GM12878 (cell line): ENCODE data around the gene SLC25A36. TPM values are rescaled to one million over a fixed set of nuclear protein-coding genes. Genes with fewer than 3 reads are reported as not detected.
A peak's percentile ranks its signal among the peaks of the same experiment; 100 is the strongest.

ENCODE experiments used
- ATAC-seq: fragments of 200-7000 bp; cut with Tn5 transposase; 3 replicates; pipeline ENCODE4 v1.9.1; 2020; ENCODE audit warnings: mild to moderate bottlenecking, moderate library complexity
- BruUV-seq: library from RNA; stranded (reverse); fragments of 400-500 nt; replicated peaks from 2 replicates; lab custom pipeline; 2021; lab: Mats Ljungman, UMichigan
- CTCF ChIA-PET: fragments of 300-600 bp; sonication (Branson Sonifier 250); formaldehyde crosslinking; extraction: SDS; loops from one replicate; lab custom pipeline; 2021; ENCODE audit warnings: inconsistent platforms; lab: Yijun Ruan, JAX
- POLR2A ChIA-PET: fragments of 350-600 bp; formaldehyde crosslinking; extraction: SDS; loops from one replicate; lab custom pipeline; 2021; ENCODE audit warnings: inconsistent platforms; lab: Charles Lee
- RAD21 ChIA-PET: fragments of 300-600 bp; sonication (Branson Sonifier 250); formaldehyde crosslinking; loops from one replicate; lab custom pipeline; 2023; ENCODE audit warnings: antibody characterized with exemption; ENCODE audit not compliant: unreplicated experiment; lab: Charles Lee
- SMC1A ChIA-PET: fragments of 300-600 bp; sonication (Branson Sonifier 250); formaldehyde crosslinking; loops from one replicate; lab custom pipeline; 2023; ENCODE audit not compliant: unreplicated experiment, uncharacterized antibody; lab: Charles Lee
- DNase-seq: peaks from one replicate; pipeline ENCODE4 v3.0.0-alpha.2; 2011; ENCODE audit warnings: low read depth, low spot score
- FAIRE-seq: peaks from 3 replicates; lab custom pipeline; 2011; peaks lifted over from hg19 to GRCh38; lab: Jason Lieb, UNC
- H2AFZ ChIP-seq: 2 replicates; pipeline ENCODE4 v1.6.0; 2011; ENCODE audit warnings: low read depth, low read length, control low read depth; ENCODE audit not compliant: control insufficient read depth
- H3K27ac ChIP-seq: 2 replicates; pipeline ENCODE4 v1.5.1; 2011; ENCODE audit warnings: control low read depth; ENCODE audit not compliant: control insufficient read depth, insufficient read depth
- H3K27me3 ChIP-seq, 2 experiments: replicated peaks in 1 of 2; 2 replicates each; pipeline versions ENCODE4 v1.6.0 to v1.6.1; 2011; ENCODE audit warnings: low read length in 1 of 2; ENCODE audit not compliant: control insufficient read depth in 2 of 2, insufficient read depth in 2 of 2
- H3K36me3 ChIP-seq, 2 experiments: 2 replicates each; pipeline ENCODE4 v1.5.1; 2011; ENCODE audit warnings: low read length in 1 of 2; ENCODE audit not compliant: control insufficient read depth in 2 of 2, insufficient read depth in 2 of 2
- H3K4me1 ChIP-seq: 2 replicates; pipeline ENCODE4 v1.6.1; 2011; ENCODE audit warnings: mild to moderate bottlenecking, low read length, moderate library complexity, mixed read lengths; ENCODE audit not compliant: control insufficient read depth, insufficient read depth
- H3K4me2 ChIP-seq: 2 replicates; pipeline ENCODE4 v1.6.0; 2011; ENCODE audit warnings: control low read depth; ENCODE audit not compliant: control insufficient read depth, insufficient read depth
- H3K4me3 ChIP-seq: fragments of 200-600 bp; sonication (generic); 2 replicates; pipeline ENCODE4 v1.5.1; 2016
- H3K79me2 ChIP-seq: 2 replicates; pipeline ENCODE4 v1.6.0; 2011; ENCODE audit warnings: low read length; ENCODE audit not compliant: control insufficient read depth, insufficient read depth
- H3K9ac ChIP-seq: 2 replicates; pipeline ENCODE4 v1.8.0; 2011; ENCODE audit warnings: low read length, control low read depth, mixed read lengths; ENCODE audit not compliant: control insufficient read depth, insufficient read depth
- H3K9me3 ChIP-seq: replicated peaks from 3 replicates; pipeline ENCODE4 v1.5.1; 2011; ENCODE audit warnings: mild to moderate bottlenecking, low read length; ENCODE audit not compliant: control insufficient read depth, insufficient read depth
- H4K20me1 ChIP-seq: 2 replicates; pipeline ENCODE4 v1.6.0; 2011; ENCODE audit not compliant: control insufficient read depth, insufficient read depth
- CHD2 ChIP-seq: IDR thresholded peaks from 2 replicates; pipeline ENCODE4 v1.6.1; 2011; ENCODE audit warnings: low read depth, low read length, improper control_type of control experiment, borderline replicate concordance
- ESRRA ChIP-seq: IDR thresholded peaks from 2 replicates; pipeline ENCODE4 v1.6.1; 2012; ENCODE audit warnings: mild to moderate bottlenecking, low read length, improper control_type of control experiment
- KDM1A ChIP-seq: fragments of 200-600 bp; sonication (generic); IDR thresholded peaks from 2 replicates; pipeline ENCODE4 v1.6.1; 2016; ENCODE audit warnings: borderline replicate concordance
- MYB ChIP-seq: fragments of 150-350 bp; IDR thresholded peaks from 2 replicates; pipeline ENCODE4 v1.6.1; 2014; ENCODE audit warnings: mild to moderate bottlenecking, low read depth, low read length, borderline replicate concordance
- NRF1 ChIP-seq: conservative IDR thresholded peaks from 2 replicates; pipeline ENCODE4 v1.6.1; 2011; ENCODE audit warnings: mild to moderate bottlenecking, low read depth, low read length, improper control_type of control experiment
- PAX5 ChIP-seq: IDR thresholded peaks from 2 replicates; pipeline ENCODE4 v1.6.1; 2011; ENCODE audit warnings: low read depth, low read length, borderline replicate concordance
- POLR2AphosphoS2 ChIP-seq: IDR thresholded peaks from 2 replicates; pipeline ENCODE4 v1.6.1; 2011; ENCODE audit warnings: low read depth, mild to moderate bottlenecking, low read length, improper control_type of control experiment, moderate library complexity
- RAD21 ChIP-seq: IDR thresholded peaks from 2 replicates; pipeline ENCODE4 v1.6.1; 2011; ENCODE audit warnings: mild to moderate bottlenecking, low read depth, low read length, moderate library complexity; ENCODE audit not compliant: insufficient read depth
- RELA ChIP-seq: fragments of 450-650 bp; IDR thresholded peaks from 2 replicates; pipeline ENCODE4 v1.8.0; 2014; ENCODE audit warnings: borderline replicate concordance; ENCODE audit not compliant: partially characterized antibody
- SMC3 ChIP-seq: IDR thresholded peaks from 2 replicates; pipeline ENCODE4 v1.6.1; 2011; ENCODE audit warnings: low read length, improper control_type of control experiment, borderline replicate concordance
- YBX1 ChIP-seq: fragments of 450-650 bp; IDR thresholded peaks from 2 replicates; pipeline ENCODE4 v1.6.1; 2016; ENCODE audit warnings: antibody characterized with exemption
- YY1 ChIP-seq: IDR thresholded peaks from 2 replicates; pipeline ENCODE4 v1.6.1; 2011; ENCODE audit warnings: low read depth, mild to moderate bottlenecking, low read length
- ZNF384 ChIP-seq: IDR thresholded peaks from 2 replicates; pipeline ENCODE4 v1.6.1; 2012; ENCODE audit warnings: low read depth, mild to moderate bottlenecking, low read length, improper control_type of control experiment, borderline replicate concordance
- WGBS: methylation state at CpG from one replicate; pipeline ENCODE4 v1.1.6; 2016; ENCODE audit warnings: low lambda C conversion rate; ENCODE audit not compliant: insufficient replicate concordance, insufficient coverage; ENCODE audit errors: missing lambda C conversion rate; 5-methylcytosine and 5-hydroxymethylcytosine counted together
- in situ Hi-C: fragments of 300-500 bp; cut with MboI; formaldehyde crosslinking; loops from 9 replicates; pipeline ENCODE4 v1.14.3; 2018; ENCODE audit warnings: mixed read lengths
- intact Hi-C: fragments of 100-400 bp; cut with micrococcal nuclease; formaldehyde crosslinking; loops from one replicate; pipeline ENCODE4 v1.14.2; 2022; ENCODE audit not compliant: unreplicated experiment
- polyA plus RNA-seq, 11 experiments: library from polyadenylated mRNA; depleted of rRNA in 4 of 11; unstranded in 6 of 11; stranded (reverse) in 5 of 11; fragments of >200 nt; fragmentation: Nextera tagmentation in 4 of 11; fragmentation: Illumina TruSeq in 1 of 11; extraction: Ambion mirVana in 4 of 11; extraction: Trizol in 1 of 11; gene quantifications; 1 replicate in 1 of 11; 2 replicates in 10 of 11; pipeline versions ENCODE4 v1.2.1 to v1.2.3, GENCODE V29; 2011 to 2016; ENCODE audit warnings: inconsistent platforms in 2 of 11, missing spikeins in 2 of 11, low read depth in 1 of 11
- total RNA-seq, 4 experiments: library from RNA; depleted of rRNA in 3 of 4; stranded (reverse); fragments of >200 nt in 3 of 4; fragmentation: Illumina TruSeq in 1 of 4; extraction: Trizol in 1 of 4; gene quantifications; 2 replicates each; pipeline versions ENCODE4 v1.2.1 to v1.2.3, GENCODE V29; 2013 to 2021
- TF ChIP-seq, protein P1 (sequence below), 3 experiments: IDR thresholded peaks in 2 of 3; conservative IDR thresholded peaks in 1 of 3; 2 replicates each; pipeline ENCODE4 v1.5.1; 2011; ENCODE audit warnings: low read depth in 3 of 3, low read length in 3 of 3, mild to moderate bottlenecking in 3 of 3, control low read depth in 2 of 3, moderate library complexity in 2 of 3, inconsistent platforms in 1 of 3, mixed read lengths in 1 of 3; ENCODE audit not compliant: control insufficient read depth in 2 of 3, insufficient read depth in 1 of 3; ENCODE audit errors: extremely low read depth in 1 of 3

Gene SLC25A36
- total and polyA plus RNA-seq, 10 of the 15 experiments (the other 5 are each of a cell fraction or from before 2014, with no cell fraction given), result 13.0 to 183 (median 47.7) TPM

- intact Hi-C loops, result loop anchor here (1.0 kb wide), 1 partner anchor 181 kb away; no protein-coding TSS in a partner anchor
- WGBS, result 20% methylated on average over 13 of the region's 13 CpGs
- no peaks in the 10 kb centered on the region for H3K79me2 ChIP-seq
- no peak overlapping the region for H3K9ac ChIP-seq
- TF ChIP-seq KDM1A (no peak), MYB (no peak), RAD21 (peak; percentile 56), SMC3 (peak; percentile 73), YBX1 (no peak), POLR2AphosphoS2 (no peak), ESRRA (no peak), ZNF384 (no peak), CHD2 (no peak), NRF1 (no peak), RELA (peak; percentile 48), PAX5 (no peak), YY1 (0 out of 2 replicates have a peak, but pooled peaks have one; percentile 30)
- TF ChIP-seq, protein P1, sequence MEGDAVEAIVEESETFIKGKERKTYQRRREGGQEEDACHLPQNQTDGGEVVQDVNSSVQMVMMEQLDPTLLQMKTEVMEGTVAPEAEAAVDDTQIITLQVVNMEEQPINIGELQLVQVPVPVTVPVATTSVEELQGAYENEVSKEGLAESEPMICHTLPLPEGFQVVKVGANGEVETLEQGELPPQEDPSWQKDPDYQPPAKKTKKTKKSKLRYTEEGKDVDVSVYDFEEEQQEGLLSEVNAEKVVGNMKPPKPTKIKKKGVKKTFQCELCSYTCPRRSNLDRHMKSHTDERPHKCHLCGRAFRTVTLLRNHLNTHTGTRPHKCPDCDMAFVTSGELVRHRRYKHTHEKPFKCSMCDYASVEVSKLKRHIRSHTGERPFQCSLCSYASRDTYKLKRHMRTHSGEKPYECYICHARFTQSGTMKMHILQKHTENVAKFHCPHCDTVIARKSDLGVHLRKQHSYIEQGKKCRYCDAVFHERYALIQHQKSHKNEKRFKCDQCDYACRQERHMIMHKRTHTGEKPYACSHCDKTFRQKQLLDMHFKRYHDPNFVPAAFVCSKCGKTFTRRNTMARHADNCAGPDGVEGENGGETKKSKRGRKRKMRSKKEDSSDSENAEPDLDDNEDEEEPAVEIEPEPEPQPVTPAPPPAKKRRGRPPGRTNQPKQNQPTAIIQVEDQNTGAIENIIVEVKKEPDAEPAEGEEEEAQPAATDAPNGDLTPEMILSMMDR (IDR thresholded peaks at IDR 0.05 in 2 of 3, conservative IDR thresholded peaks at IDR 0.05 in 1 of 3; ENCODE audit: control insufficient read depth in 2 of 3, extremely low read depth in 1 of 3, insufficient read depth in 1 of 3, low read depth in 3 of 3, low read length in 3 of 3), result peak; percentile 74 to 90 (median 76)
- H3K4me3 ChIP-seq, result no peak overlapping the region
- ChIA-PET POLR2A (no interaction called here), SMC1A (interaction anchor here (1.5 to 2.0 kb wide), 2 partner anchors 10 to 98 kb away, joined by 4 to 5 read pairs; no protein-coding TSS in a partner anchor), CTCF (interaction anchor here (0.6 to 5.5 kb wide), 20 partner anchors 10 to 190 kb away, joined by 3 to 29 read pairs (median 4); no protein-coding TSS in a partner anchor), RAD21 (interaction anchor here (1.1 to 1.9 kb wide), 2 partner anchors 11 to 181 kb away, joined by 3 to 7 read pairs; no protein-coding TSS in a partner anchor)
- H4K20me1 ChIP-seq, result no peaks in the 10 kb centered on the region
- BruUV-seq, result no TSS peak
- H3K27ac ChIP-seq, result no peak overlapping the region
- no peaks in the 10 kb centered on the region for H3K27me3 ChIP-seq
- FAIRE-seq, result peak; percentile 13
- no peak overlapping the region for H3K4me2 ChIP-seq
- no peaks in the 10 kb centered on the region for H3K4me1 ChIP-seq
- H2AFZ ChIP-seq, result no peak overlapping the region
- in situ Hi-C loops, result no loop called here
- no peaks in the 10 kb centered on the region for H3K36me3 ChIP-seq
- ATAC-seq, result peak; percentile 97
- no peak for DNase-seq
- H3K9me3 ChIP-seq, result no peaks in the 10 kb centered on the region
Measured at GRCh38 chr3:141011232-141011996, 69.8 kb downstream of the SLC25A36 start.
